Thyroid gland (tissue), 4 donors: Measurements from ENCODE around the gene SLC30A7. TPM values are rescaled to one million over a fixed set of nuclear protein-coding genes. Genes with fewer than 3 reads are reported as not detected.

Experiments
- DNase-seq, 2 donors: peaks; one replicate each; pipeline ENCODE4 v3.0.0-alpha.2; 2019
- H3K27ac ChIP-seq, 3 donors: fragments of 200-600 bp; sonication (generic); 1 replicate in 2 of 3; 2 replicates in 1 of 3; pipeline ENCODE4 v1.5.1; 2016 to 2019; ENCODE audit warnings: mild to moderate bottlenecking in 1 of 3, moderate library complexity in 1 of 3
- H3K27me3 ChIP-seq: fragments of 200-600 bp; sonication (generic); one replicate; pipeline ENCODE4 v1.5.1; 2019
- H3K36me3 ChIP-seq, 2 donors: fragments of 200-600 bp; sonication (generic); one replicate each; pipeline ENCODE4 v1.5.1; 2016 to 2019
- H3K4me1 ChIP-seq, 2 donors: fragments of 200-600 bp; sonication (generic); one replicate each; pipeline ENCODE4 v1.5.1; 2017 to 2019
- H3K4me3 ChIP-seq, 3 donors: fragments of 200-600 bp; sonication (generic); replicated peaks in 1 of 3; 1 replicate in 2 of 3; 2 replicates in 1 of 3; pipeline ENCODE4 v1.5.1; 2016; ENCODE audit warnings: mild to moderate bottlenecking in 1 of 3
- H3K9me3 ChIP-seq: fragments of 200-600 bp; sonication (generic); one replicate; pipeline ENCODE4 v1.5.1; 2017
- CTCF ChIP-seq, 6 experiments: fragments of 200-600 bp in 3 of 6; fragments of 450-650 bp in 3 of 6; sonication (generic) in 3 of 6; IDR thresholded peaks; one replicate each; pipeline ENCODE4 v1.5.1; 2016 to 2019; ENCODE audit warnings: antibody characterized with exemption in 6 of 6, mild to moderate bottlenecking in 2 of 6, inconsistent platforms in 1 of 6, moderate library complexity in 1 of 6
- POLR2A ChIP-seq, 2 donors: fragments of 450-650 bp; IDR thresholded peaks; one replicate each; pipeline ENCODE4 v1.6.1; 2017; ENCODE audit warnings: antibody characterized with exemption in 2 of 2, mild to moderate bottlenecking in 2 of 2, moderate library complexity in 1 of 2
- WGBS, 2 donors: methylation state at CpG; one replicate each; pipeline ENCODE4 v1.1.5; 2017; 5-methylcytosine and 5-hydroxymethylcytosine counted together
- intact Hi-C: fragments of 100-400 bp; cut with DNase I; formaldehyde crosslinking; loops from one replicate; pipeline ENCODE4 v1.15.1; 2023
- total RNA-seq, 4 donors: library from RNA; depleted of rRNA; stranded (reverse); fragments of >200 nt; gene quantifications; one replicate each; pipeline ENCODE4 v1.2.3, GENCODE V29; 2016

SLC30A7 gene
- total RNA-seq, 4 donors from 2014 or later = 32.4 to 39.7 (median 36.1) TPM

- Histone ChIP-seq H3K4me3 (no peak overlapping the region), H3K9me3 (no peaks in the 10 kb centered on the region), H3K27ac (no peak overlapping the region), H3K4me1 (peaks cover 2 to 4% of the 10 kb centered on the region in 2 donors), H3K36me3 (peaks cover 0 to 13% of the 10 kb centered on the region in 2 donors), H3K27me3 (no peaks in the 10 kb centered on the region)
- WGBS, 2 donors = 98% methylated on average over 1 of the region's 1 CpG
- no peak for TF ChIP-seq CTCF (IDR thresholded peaks at IDR 0.05)
- TF ChIP-seq POLR2A (IDR thresholded peaks at IDR 0.05) = no peak
- intact Hi-C loops = no loop called here
- no peak for DNase-seq
Measured at GRCh38 chr1:100902365-100902764, 6.5 kb downstream of the SLC30A7 start.

- WGBS, 2 donors = 95 to 100% methylated on average over 1 of the region's 1 CpG
- H3K36me3 ChIP-seq = peaks cover 0 to 19% of the 10 kb centered on the region in 2 donors
- H3K27me3 ChIP-seq = no peaks in the 10 kb centered on the region
- TF ChIP-seq POLR2A (IDR thresholded peaks at IDR 0.05) (no peak), CTCF (IDR thresholded peaks at IDR 0.05) (no peak)
- H3K4me3 ChIP-seq = no peak overlapping the region
- DNase-seq = no peak
- intact Hi-C loops = no loop called here
- H3K9me3 ChIP-seq = no peaks in the 10 kb centered on the region
- H3K27ac ChIP-seq = no peak overlapping the region
- H3K4me1 ChIP-seq = no peaks in the 10 kb centered on the region
Measured at GRCh38 chr1:100903777-100904176, 7.9 kb downstream of the SLC30A7 start.

DNA sequence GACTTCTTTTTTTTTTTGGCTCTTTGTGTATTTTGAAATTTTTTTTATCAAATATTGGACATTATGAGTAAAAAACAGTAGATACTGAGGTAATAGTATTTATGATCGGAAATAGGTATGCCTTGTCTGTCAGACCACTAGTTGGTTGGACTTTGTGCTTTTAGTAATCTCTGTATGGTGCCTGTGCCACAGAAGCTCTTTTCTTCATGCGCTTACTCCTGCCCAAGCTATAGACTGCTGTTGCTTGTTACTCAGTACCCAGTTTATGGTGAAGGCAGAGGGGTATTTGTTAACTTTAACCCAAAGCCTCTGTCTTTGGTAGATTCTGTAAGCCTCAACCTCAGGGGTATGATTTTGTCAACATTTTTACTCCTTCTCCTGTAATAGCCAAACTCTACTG is 8.6 kb downstream of the SLC30A7 start:
- DNase-seq = no peak
- Histone ChIP-seq H3K36me3 (peaks cover 0 to 19% of the 10 kb centered on the region in 2 donors), H3K4me1 (no peaks in the 10 kb centered on the region), H3K27me3 (no peaks in the 10 kb centered on the region), H3K4me3 (no peak overlapping the region), H3K27ac (no peak overlapping the region), H3K9me3 (no peaks in the 10 kb centered on the region)
- WGBS, 2 donors = 95 to 98% methylated on average over 2 of the region's 2 CpGs
- TF ChIP-seq POLR2A (IDR thresholded peaks at IDR 0.05) (no peak), CTCF (IDR thresholded peaks at IDR 0.05) (no peak)
- intact Hi-C loops = no loop called here

DNA sequence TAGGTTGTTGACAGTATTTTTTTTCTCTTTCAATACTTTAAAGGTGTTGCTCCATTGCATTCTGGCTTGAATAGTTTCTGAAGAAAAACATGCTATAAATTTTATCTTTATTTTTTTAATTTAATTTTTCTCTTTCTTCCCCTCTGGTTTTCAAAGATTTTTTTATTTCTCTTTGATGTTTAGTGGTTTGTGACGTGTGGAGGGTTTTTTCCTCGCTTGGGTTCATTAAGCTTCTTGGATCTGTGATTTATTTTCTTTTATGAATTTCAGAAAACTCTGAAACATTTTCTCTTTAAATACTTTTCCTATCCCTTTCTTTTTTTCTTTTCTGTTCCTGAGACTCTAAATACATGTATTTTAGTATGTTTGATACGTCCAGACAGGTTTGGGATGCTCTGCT is 9.3 kb downstream of the SLC30A7 start:
- no peaks in the 10 kb centered on the region for H3K9me3 ChIP-seq
- no peak overlapping the region for H3K4me3 ChIP-seq
- no peak overlapping the region for H3K27ac ChIP-seq
- no peaks in the 10 kb centered on the region for H3K4me1 ChIP-seq
- no peaks in the 10 kb centered on the region for H3K27me3 ChIP-seq
- intact Hi-C loops = no loop called here
- TF ChIP-seq POLR2A (IDR thresholded peaks at IDR 0.05) = no peak
- no peak for TF ChIP-seq CTCF (IDR thresholded peaks at IDR 0.05)
- peaks cover 0 to 14% of the 10 kb centered on the region in 2 donors for H3K36me3 ChIP-seq
- no peak for DNase-seq
- WGBS, 2 donors = 98 to 99% methylated on average over 3 of the region's 3 CpGs

- 95 to 98% methylated on average over 1 of the region's 1 CpG for WGBS, 2 donors
- no peak for DNase-seq
- no peak overlapping the region for H3K27ac ChIP-seq
- intact Hi-C loops = no loop called here
- H3K9me3 ChIP-seq = no peaks in the 10 kb centered on the region
- H3K4me3 ChIP-seq = no peak overlapping the region
- H3K4me1 ChIP-seq = no peaks in the 10 kb centered on the region
- H3K36me3 ChIP-seq = peaks cover 10 to 18% of the 10 kb centered on the region in 2 donors
- no peaks in the 10 kb centered on the region for H3K27me3 ChIP-seq
- no peak for TF ChIP-seq POLR2A (IDR thresholded peaks at IDR 0.05)
- no peak for TF ChIP-seq CTCF (IDR thresholded peaks at IDR 0.05)
Measured at GRCh38 chr1:100907887-100908286, 12.0 kb downstream of the SLC30A7 start.
